GM18517 (cell line): ENCODE results near the gene SLC7A6OS.

Experiments used
- ATAC-seq: cut with Tn5 transposase; IDR thresholded peaks from one replicate; pipeline ENCODE4 v1.9.1; 2021; ENCODE audit warnings: mild to moderate bottlenecking, moderate library complexity; ENCODE audit not compliant: unreplicated experiment

The SLC7A6OS gene

DNA sequence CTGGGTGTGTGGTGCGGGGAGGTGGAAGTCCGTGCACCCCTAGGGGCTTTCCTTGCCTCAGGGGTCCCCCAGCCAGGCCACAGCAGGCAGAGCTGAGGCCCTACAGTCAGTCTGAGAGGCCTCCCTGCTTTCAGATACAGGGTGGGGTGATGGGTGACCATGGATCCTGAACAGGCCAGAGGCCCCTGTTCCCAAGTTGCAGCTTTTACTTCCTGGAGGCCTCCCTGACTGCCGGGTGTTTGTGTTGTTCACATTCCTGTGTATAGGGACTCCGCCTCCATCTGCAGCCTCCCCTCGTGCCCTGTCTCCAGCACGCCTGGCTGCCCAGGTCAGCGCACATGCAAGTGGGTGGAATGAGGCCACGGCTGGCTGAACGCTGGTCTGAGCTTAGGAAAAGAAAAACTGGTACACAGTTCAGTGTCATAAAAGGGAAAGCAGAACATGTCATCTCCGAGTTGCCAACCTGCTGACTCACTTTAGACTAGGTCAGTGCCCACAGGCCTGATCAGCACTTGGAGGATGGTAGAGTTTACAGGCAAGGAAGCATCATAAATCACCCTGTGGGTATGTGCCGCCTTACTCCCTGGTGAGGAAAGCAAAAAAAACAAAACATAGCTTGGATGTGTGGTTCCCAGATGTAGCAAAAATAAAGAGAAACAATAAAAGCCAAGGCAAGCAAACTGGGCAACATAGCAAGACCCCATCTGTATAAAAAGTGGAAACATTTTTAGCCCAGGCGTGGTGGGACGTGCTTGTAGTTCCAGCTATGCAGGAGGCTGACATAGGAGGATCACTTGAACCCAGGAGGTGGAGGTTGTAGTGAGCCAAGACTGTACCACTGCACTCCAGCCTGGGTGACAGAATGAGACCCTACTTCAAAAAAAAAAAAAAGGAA, 52.6 kb downstream of the SLC7A6OS start:
- ATAC-seq, result peak; percentile 19

DNA sequence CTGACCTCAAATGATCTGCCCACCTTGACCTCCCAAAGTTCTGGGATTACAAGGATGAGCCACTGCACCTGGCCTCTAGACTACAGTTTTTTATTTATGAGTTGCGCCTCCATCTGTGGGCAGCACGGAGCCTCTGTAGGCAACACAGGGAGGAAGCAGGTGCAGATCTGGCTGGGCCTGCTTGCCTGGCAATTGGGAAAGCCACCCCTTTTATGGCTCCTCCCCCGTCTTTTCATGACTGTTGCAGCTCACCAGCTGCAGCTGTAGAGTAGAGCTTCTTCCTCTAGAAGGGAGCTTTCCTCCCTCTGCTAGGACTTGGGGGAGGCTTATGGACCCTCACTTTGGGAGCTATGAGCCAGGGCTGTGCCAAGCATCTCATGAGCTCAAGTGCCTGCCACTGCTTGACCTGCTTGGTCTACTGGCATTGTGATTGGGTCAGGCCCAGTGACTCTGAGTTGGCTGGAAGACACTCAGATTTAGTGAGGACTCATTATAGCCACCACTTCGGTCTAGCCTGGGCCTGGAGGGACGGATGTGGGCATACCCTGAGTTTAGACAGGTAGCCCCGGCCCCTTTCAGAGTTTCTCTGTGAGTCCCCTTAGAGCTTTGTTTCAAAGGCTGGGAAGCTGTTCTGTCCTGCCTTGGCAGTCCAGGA, 53.4 kb downstream of the SLC7A6OS start:
- peak; percentile 44 for ATAC-seq

DNA sequence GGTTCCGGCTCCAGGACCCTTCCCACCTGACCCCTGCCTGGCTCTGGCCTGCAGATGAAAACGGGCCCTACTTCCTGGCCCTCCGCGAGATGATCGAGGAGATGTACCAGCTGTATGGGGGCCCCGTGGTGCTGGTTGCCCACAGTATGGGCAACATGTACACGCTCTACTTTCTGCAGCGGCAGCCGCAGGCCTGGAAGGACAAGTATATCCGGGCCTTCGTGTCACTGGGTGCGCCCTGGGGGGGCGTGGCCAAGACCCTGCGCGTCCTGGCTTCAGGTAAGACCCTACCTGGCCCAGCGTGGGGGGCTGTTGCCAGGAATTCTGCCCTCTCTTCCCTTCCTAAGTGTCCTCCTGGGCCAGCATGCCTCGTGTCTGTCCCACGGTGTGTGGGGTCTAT, 55.0 kb downstream of the SLC7A6OS start:
- ATAC-seq, result no peak

DNA sequence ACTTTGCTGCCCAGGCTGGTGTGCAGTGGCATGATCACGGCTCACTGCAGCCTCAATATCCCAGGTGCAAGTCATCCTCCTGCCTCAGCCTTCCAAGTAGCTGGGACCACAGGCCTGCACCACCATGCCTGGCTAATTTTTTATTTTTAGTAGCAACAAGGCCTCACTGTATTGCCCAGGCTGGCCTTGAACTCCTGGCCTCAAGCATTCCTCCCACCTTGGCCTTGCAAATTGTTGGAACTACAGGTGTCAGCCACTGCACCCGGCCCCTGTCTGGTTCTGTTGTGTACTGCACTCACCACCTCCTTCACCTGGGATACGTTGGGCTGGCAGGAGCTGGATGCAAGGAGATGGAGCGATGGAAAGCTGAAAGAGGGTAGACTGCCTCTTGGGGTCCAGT, 57.0 kb downstream of the SLC7A6OS start:
- ATAC-seq, result no peak

DNA sequence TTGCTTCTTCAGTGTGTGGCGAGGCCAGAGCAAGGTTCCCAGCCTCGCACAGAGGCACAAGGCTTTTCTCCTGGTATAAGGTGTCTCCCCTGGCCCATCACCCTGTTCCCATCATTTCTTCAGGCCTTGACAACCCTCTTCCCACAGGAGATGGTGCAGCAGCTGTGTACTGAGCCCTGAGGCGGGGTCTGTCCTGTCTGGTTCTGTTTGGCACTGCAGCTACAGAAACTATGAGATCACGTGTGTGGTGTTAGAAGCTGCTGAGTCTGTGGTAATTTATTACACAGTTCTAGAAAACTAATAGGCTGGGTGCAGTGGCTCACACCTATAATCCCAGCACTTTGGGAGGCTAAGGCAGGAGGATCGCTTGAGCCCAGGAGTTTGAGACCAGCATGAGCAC, 58.4 kb downstream of the SLC7A6OS start:
- ATAC-seq, result no peak

DNA sequence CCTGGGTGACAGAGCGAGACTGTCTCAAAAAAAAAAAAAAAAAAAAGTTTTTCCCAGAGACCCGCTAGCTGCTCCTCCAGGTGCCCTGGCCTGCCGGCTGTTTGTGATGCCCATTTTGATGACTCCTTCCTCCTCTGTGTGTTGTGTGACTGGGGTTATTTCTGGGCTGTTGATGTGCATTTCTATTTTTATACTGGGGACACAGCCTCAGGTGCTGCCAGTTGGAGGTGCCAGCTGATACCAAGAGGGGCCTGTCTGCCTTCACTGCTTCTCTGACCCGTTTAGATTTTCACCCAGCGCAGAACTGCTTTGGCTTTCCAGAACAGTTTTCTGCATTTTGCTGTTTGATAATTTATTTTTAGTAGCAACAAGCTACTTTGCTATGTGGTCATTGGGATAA, 58.9 kb downstream of the SLC7A6OS start:
- no peak for ATAC-seq

DNA sequence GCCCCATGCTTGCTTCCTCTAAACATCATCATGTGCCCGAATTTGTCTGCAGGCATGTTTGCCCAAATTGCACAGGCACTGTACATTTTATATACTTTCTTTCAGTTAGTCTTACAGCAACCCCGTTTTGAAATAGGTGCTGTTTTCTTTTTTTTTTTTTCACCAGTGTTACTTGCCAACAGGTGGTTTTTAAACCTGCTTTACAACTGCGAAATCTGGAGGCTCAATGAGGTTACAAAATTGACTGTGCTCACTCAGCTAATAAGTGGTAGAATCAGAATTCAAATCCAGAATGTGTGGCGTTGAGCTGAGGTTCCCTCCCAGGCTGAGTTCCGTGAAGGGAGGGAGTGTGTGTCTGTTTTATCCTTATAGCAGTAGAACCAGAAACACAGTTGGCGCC, 59.8 kb downstream of the SLC7A6OS start:
- no peak for ATAC-seq

DNA sequence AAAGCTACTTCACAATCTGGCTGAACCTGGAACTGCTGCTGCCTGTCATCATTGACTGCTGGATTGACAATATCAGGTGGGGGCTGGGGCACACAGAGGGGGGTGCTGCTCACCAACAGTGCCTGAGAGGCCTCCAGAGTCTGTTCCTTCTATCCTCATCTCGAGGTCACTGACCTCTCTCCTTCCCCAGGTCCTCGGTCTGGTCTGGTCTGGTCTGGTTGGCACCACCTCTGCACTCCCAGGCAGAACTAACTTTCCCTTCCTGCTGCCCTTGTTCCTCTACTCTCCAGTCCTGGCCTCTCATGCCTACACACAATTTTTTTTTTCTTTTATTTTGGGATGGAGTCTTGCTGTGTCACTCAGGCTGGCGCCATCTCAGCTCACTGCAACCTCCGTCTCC, 61.4 kb downstream of the SLC7A6OS start:
- no peak for ATAC-seq
